GM12878 (cell line): ENCODE results near the gene FNDC4.

ENCODE experiments used
- CHD2 ChIP-seq: IDR thresholded peaks from 2 replicates; pipeline ENCODE4 v1.6.1; 2011; ENCODE audit warnings: low read depth, low read length, improper control_type of control experiment, borderline replicate concordance
- FOXM1 ChIP-seq: IDR thresholded peaks from 2 replicates; pipeline ENCODE4 v1.6.1; 2012; ENCODE audit warnings: low read depth, mild to moderate bottlenecking, inconsistent platforms, low read length, moderate library complexity
- NFYB ChIP-seq: IDR thresholded peaks from 2 replicates; pipeline ENCODE4 v1.6.1; 2011; ENCODE audit warnings: low read depth, mild to moderate bottlenecking, low read length, improper control_type of control experiment, moderate library complexity; ENCODE audit not compliant: insufficient read depth
- POLR2A ChIP-seq: IDR thresholded peaks from 2 replicates; pipeline ENCODE4 v1.6.1; 2011; ENCODE audit warnings: low read depth, mild to moderate bottlenecking, low read length
- POLR2AphosphoS5 ChIP-seq: IDR thresholded peaks from 2 replicates; pipeline ENCODE4 v1.6.1; 2011; ENCODE audit warnings: mild to moderate bottlenecking, low read length, inconsistent platforms
- SP1 ChIP-seq: IDR thresholded peaks from one replicate; pipeline ENCODE4 v1.6.1; 2011; ENCODE audit warnings: low read depth, low read length
- YY1 ChIP-seq: IDR thresholded peaks from 2 replicates; pipeline ENCODE4 v1.6.1; 2011; ENCODE audit warnings: low read depth, mild to moderate bottlenecking, low read length
- TF ChIP-seq, protein P1 (sequence below), 3 experiments: IDR thresholded peaks in 2 of 3; conservative IDR thresholded peaks in 1 of 3; 2 replicates each; pipeline ENCODE4 v1.5.1; 2011; ENCODE audit warnings: low read depth in 3 of 3, low read length in 3 of 3, mild to moderate bottlenecking in 3 of 3, control low read depth in 2 of 3, moderate library complexity in 2 of 3, inconsistent platforms in 1 of 3, mixed read lengths in 1 of 3; ENCODE audit not compliant: control insufficient read depth in 2 of 3, insufficient read depth in 1 of 3; ENCODE audit errors: extremely low read depth in 1 of 3
- TF ChIP-seq, protein P2 (sequence below): IDR thresholded peaks from 2 replicates; pipeline ENCODE4 v1.6.1; 2012; ENCODE audit warnings: mild to moderate bottlenecking, low read depth, low read length
- TF ChIP-seq, protein P3 (sequence below): IDR thresholded peaks from 2 replicates; pipeline ENCODE4 v1.6.1; 2012; ENCODE audit warnings: low read depth, low read length, improper control_type of control experiment

DNA sequence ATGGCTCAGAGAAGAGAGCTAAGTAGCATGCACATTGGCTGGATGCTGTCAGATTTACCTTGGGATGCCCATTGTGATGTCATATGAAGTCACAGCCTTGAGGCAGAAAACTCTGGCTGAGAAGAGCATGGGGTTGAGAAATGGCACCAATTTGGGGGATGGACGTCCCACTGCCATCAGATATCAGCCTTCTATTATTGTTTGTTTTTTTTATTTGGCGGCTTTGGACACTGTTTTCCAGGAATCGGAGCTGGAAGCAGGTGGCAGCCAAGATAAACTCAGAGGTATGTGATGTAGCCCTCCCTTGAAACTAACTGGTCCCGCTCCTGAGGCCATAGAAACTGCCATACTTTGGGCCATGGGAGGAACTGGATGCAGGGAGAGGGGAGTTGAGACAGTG, 42.3 kb upstream of the FNDC4 start:
- TF ChIP-seq YY1 (no peak), CHD2 (no peak), FOXM1 (no peak), NFYB (no peak), POLR2A (no peak), SP1 (no peak), POLR2AphosphoS5 (no peak)
- TF ChIP-seq, protein P1, sequence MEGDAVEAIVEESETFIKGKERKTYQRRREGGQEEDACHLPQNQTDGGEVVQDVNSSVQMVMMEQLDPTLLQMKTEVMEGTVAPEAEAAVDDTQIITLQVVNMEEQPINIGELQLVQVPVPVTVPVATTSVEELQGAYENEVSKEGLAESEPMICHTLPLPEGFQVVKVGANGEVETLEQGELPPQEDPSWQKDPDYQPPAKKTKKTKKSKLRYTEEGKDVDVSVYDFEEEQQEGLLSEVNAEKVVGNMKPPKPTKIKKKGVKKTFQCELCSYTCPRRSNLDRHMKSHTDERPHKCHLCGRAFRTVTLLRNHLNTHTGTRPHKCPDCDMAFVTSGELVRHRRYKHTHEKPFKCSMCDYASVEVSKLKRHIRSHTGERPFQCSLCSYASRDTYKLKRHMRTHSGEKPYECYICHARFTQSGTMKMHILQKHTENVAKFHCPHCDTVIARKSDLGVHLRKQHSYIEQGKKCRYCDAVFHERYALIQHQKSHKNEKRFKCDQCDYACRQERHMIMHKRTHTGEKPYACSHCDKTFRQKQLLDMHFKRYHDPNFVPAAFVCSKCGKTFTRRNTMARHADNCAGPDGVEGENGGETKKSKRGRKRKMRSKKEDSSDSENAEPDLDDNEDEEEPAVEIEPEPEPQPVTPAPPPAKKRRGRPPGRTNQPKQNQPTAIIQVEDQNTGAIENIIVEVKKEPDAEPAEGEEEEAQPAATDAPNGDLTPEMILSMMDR (IDR thresholded peaks at IDR 0.05 in 2 of 3, conservative IDR thresholded peaks at IDR 0.05 in 1 of 3; ENCODE audit: control insufficient read depth in 2 of 3, extremely low read depth in 1 of 3, insufficient read depth in 1 of 3, low read depth in 3 of 3, low read length in 3 of 3), result no peak
- TF ChIP-seq, protein P2, sequence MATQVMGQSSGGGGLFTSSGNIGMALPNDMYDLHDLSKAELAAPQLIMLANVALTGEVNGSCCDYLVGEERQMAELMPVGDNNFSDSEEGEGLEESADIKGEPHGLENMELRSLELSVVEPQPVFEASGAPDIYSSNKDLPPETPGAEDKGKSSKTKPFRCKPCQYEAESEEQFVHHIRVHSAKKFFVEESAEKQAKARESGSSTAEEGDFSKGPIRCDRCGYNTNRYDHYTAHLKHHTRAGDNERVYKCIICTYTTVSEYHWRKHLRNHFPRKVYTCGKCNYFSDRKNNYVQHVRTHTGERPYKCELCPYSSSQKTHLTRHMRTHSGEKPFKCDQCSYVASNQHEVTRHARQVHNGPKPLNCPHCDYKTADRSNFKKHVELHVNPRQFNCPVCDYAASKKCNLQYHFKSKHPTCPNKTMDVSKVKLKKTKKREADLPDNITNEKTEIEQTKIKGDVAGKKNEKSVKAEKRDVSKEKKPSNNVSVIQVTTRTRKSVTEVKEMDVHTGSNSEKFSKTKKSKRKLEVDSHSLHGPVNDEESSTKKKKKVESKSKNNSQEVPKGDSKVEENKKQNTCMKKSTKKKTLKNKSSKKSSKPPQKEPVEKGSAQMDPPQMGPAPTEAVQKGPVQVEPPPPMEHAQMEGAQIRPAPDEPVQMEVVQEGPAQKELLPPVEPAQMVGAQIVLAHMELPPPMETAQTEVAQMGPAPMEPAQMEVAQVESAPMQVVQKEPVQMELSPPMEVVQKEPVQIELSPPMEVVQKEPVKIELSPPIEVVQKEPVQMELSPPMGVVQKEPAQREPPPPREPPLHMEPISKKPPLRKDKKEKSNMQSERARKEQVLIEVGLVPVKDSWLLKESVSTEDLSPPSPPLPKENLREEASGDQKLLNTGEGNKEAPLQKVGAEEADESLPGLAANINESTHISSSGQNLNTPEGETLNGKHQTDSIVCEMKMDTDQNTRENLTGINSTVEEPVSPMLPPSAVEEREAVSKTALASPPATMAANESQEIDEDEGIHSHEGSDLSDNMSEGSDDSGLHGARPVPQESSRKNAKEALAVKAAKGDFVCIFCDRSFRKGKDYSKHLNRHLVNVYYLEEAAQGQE, result no peak
- TF ChIP-seq, protein P3, sequence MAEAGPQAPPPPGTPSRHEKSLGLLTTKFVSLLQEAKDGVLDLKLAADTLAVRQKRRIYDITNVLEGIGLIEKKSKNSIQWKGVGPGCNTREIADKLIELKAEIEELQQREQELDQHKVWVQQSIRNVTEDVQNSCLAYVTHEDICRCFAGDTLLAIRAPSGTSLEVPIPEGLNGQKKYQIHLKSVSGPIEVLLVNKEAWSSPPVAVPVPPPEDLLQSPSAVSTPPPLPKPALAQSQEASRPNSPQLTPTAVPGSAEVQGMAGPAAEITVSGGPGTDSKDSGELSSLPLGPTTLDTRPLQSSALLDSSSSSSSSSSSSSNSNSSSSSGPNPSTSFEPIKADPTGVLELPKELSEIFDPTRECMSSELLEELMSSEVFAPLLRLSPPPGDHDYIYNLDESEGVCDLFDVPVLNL, result no peak
